DOHH2 (cell line): ENCODE results near the gene ZNRF3.

ENCODE experiments used
- CTCF ChIP-seq: fragments of 200-600 bp; sonication (generic); IDR thresholded peaks from one replicate; pipeline ENCODE4 v1.5.1; 2014; ENCODE audit warnings: antibody characterized with exemption, mild to moderate bottlenecking, low read depth, low read length; ENCODE audit not compliant: poor library complexity, severe bottlenecking
- EZH2phosphoT487 ChIP-seq: fragments of 200-600 bp; sonication (generic); IDR thresholded peaks from 2 replicates; pipeline ENCODE4 v1.6.1; 2017; ENCODE audit warnings: borderline replicate concordance, mild to moderate bottlenecking, antibody characterized with exemption, low read length, moderate library complexity, mixed read lengths

GRCh38 chr22:28947125-28947524 is 63.8 kb downstream of the ZNRF3 start:
- no peak for TF ChIP-seq CTCF
- TF ChIP-seq EZH2phosphoT487: no peak
